Sigmoid colon (tissue), 7 donors: ENCODE results near the gene UGT2B7. TPM values are rescaled to one million over a fixed set of nuclear protein-coding genes. Genes with fewer than 3 reads are reported as not detected.
"Not testable (repeated sequence)": the region's sequence is repeated elsewhere in the genome, so short reads cannot be mapped to it uniquely, and the experiment has no call there.

Source experiments
- DNase-seq: peaks from one replicate; pipeline ENCODE4 v3.0.0-alpha.2; 2019
- H3K27ac ChIP-seq, 4 donors: fragments of 200-600 bp; sonication (generic); one replicate each; pipeline ENCODE4 v1.5.1; 2016 to 2019; ENCODE audit warnings: mild to moderate bottlenecking in 1 of 4
- H3K27me3 ChIP-seq, 3 donors: fragments of 200-600 bp; sonication (generic); one replicate each; pipeline ENCODE4 v1.5.1; 2019; ENCODE audit warnings: mild to moderate bottlenecking in 1 of 3
- H3K36me3 ChIP-seq, 4 donors: fragments of 200-600 bp; sonication (generic); one replicate each; pipeline ENCODE4 v1.5.1; 2016 to 2019
- H3K4me1 ChIP-seq, 4 donors: fragments of 200-600 bp; sonication (generic); one replicate each; pipeline ENCODE4 v1.5.1; 2017 to 2019
- H3K4me3 ChIP-seq, 4 donors: fragments of 200-600 bp; sonication (generic); one replicate each; pipeline ENCODE4 v1.5.1; 2017 to 2019; ENCODE audit warnings: mild to moderate bottlenecking in 2 of 4, moderate library complexity in 1 of 4
- H3K9me3 ChIP-seq, 4 donors: fragments of 200-600 bp in 3 of 4; sonication (generic) in 3 of 4; one replicate each; pipeline versions ENCODE4 v1.5.1 to v1.6.1; 2013 to 2019
- CTCF ChIP-seq, 4 experiments: fragments of 450-650 bp in 3 of 4; fragments of 200-600 bp in 1 of 4; IDR thresholded peaks; one replicate each; pipeline ENCODE4 v1.5.1; 2016 to 2019; ENCODE audit warnings: antibody characterized with exemption in 4 of 4, mild to moderate bottlenecking in 3 of 4, moderate library complexity in 2 of 4
- EP300 ChIP-seq, 4 donors: sonication (generic); formaldehyde crosslinking; IDR thresholded peaks; one replicate each; pipeline ENCODE4 v1.6.1; 2017; ENCODE audit warnings: antibody characterized with exemption in 4 of 4
- POLR2A ChIP-seq, 2 donors: fragments of 450-650 bp; IDR thresholded peaks; one replicate each; pipeline ENCODE4 v1.6.1; 2016; ENCODE audit warnings: antibody characterized with exemption in 2 of 2, mild to moderate bottlenecking in 2 of 2, moderate library complexity in 2 of 2
- POLR2AphosphoS5 ChIP-seq, 4 donors: sonication (generic); formaldehyde crosslinking; IDR thresholded peaks; one replicate each; pipeline ENCODE4 v1.6.1; 2017; ENCODE audit warnings: antibody characterized with exemption in 4 of 4
- WGBS, 2 donors: extraction: QIAGEN DNeasy Blood & Tissue Kit; methylation state at CpG; one replicate each; pipeline ENCODE4 v1.1.7; 2013; 5-methylcytosine and 5-hydroxymethylcytosine counted together
- intact Hi-C: fragments of 100-400 bp; cut with DNase I; formaldehyde crosslinking; loops from one replicate; pipeline ENCODE4 v1.15.1; 2023
- polyA plus RNA-seq, 3 donors: library from polyadenylated mRNA; stranded (reverse); fragments of 200-250 nt; gene quantifications; one replicate each; pipeline ENCODE4 v1.2.3, GENCODE V29; 2013
- total RNA-seq, 4 donors: library from RNA; depleted of rRNA; stranded (reverse); fragments of >200 nt; gene quantifications; one replicate each; pipeline ENCODE4 v1.1.0, GENCODE V29; 2016
- donor health status: healthy with polysubstance abuse.
- donor health status: Bipolar disorder and iron deficiency.
- donor health status: healthy.

Gene UGT2B7
- total and polyA plus RNA-seq, 7 donors, result 1.6 to 2.5 (median 2.4) TPM; not detected in 4

GRCh38 chr4:69104719-69105275 is 8.5 kb downstream of the UGT2B7 start:
- 22 to 67% methylated on average over 2 of the region's 2 CpGs for WGBS, 2 donors
- intact Hi-C loops, result no loop called here

GRCh38 chr4:69115151-69115850 is 19.0 kb downstream of the UGT2B7 start:
- H3K27ac ChIP-seq, H3K4me1 ChIP-seq, H3K4me3 ChIP-seq, H3K36me3 ChIP-seq, intact Hi-C loops, DNase-seq, H3K9me3 ChIP-seq, H3K27me3 ChIP-seq: not testable (repeated sequence)
- 90 to 95% methylated on average over 30 of the region's 30 CpGs for whole genome bisulfite sequencing, 2 donors

More at GRCh38 chr4:69104719-69105275, 8.5 kb downstream of the UGT2B7 start:
- Histone ChIP-seq H3K27me3 (no peaks in the 10 kb centered on the region), H3K9me3 (no peaks in the 10 kb centered on the region), H3K4me1 (no peaks in the 10 kb centered on the region), H3K4me3 (no peak overlapping the region), H3K27ac (no peak overlapping the region), H3K36me3 (no peaks in the 10 kb centered on the region)
- DNase-seq, result no peak
- TF ChIP-seq CTCF (IDR thresholded peaks at IDR 0.05), result no peak
- no peak for TF ChIP-seq POLR2AphosphoS5 (IDR thresholded peaks at IDR 0.05)
- TF ChIP-seq POLR2A (IDR thresholded peaks at IDR 0.05), result no peak
- no peak for TF ChIP-seq EP300 (IDR thresholded peaks at IDR 0.05)

- no peak for DNase-seq
- Histone ChIP-seq H3K27me3 (no peaks in the 10 kb centered on the region), H3K4me1 (no peaks in the 10 kb centered on the region), H3K27ac (no peak overlapping the region), H3K36me3 (no peaks in the 10 kb centered on the region), H3K9me3 (no peaks in the 10 kb centered on the region), H3K4me3 (no peak overlapping the region)
- no peak for TF ChIP-seq POLR2AphosphoS5 (IDR thresholded peaks at IDR 0.05)
- no peak for TF ChIP-seq POLR2A (IDR thresholded peaks at IDR 0.05)
- TF ChIP-seq CTCF (IDR thresholded peaks at IDR 0.05), result no peak
- TF ChIP-seq EP300 (IDR thresholded peaks at IDR 0.05), result no peak
- intact Hi-C loops, result no loop called here
- 9 to 55% methylated on average over 2 of the region's 2 CpGs for WGBS, 2 donors
Measured at GRCh38 chr4:69115851-69116213, 19.6 kb downstream of the UGT2B7 start.

- DNase-seq, result no peak
- Histone ChIP-seq H3K27ac (no peak overlapping the region), H3K36me3 (no peaks in the 10 kb centered on the region), H3K27me3 (no peaks in the 10 kb centered on the region), H3K4me3 (no peak overlapping the region), H3K4me1 (no peaks in the 10 kb centered on the region), H3K9me3 (no peaks in the 10 kb centered on the region)
- TF ChIP-seq POLR2AphosphoS5 (IDR thresholded peaks at IDR 0.05) (no peak), EP300 (IDR thresholded peaks at IDR 0.05) (no peak), POLR2A (IDR thresholded peaks at IDR 0.05) (no peak), CTCF (IDR thresholded peaks at IDR 0.05) (no peak)
- WGBS, 2 donors, result 15 to 52% methylated on average over 10 of the region's 10 CpGs
- intact Hi-C loops, result no loop called here
Measured at GRCh38 chr4:69116645-69117321, 20.5 kb downstream of the UGT2B7 start.

- no peak for DNase-seq
- intact Hi-C loops, result no loop called here
Measured at GRCh38 chr4:69120870-69121269, 24.6 kb downstream of the UGT2B7 start.

More at GRCh38 chr4:69120870-69121269, 24.6 kb downstream of the UGT2B7 start:
- no peaks in the 10 kb centered on the region for H3K36me3 ChIP-seq
- H3K4me1 ChIP-seq, result no peaks in the 10 kb centered on the region
- no peaks in the 10 kb centered on the region for H3K9me3 ChIP-seq
- no peaks in the 10 kb centered on the region for H3K27me3 ChIP-seq
- TF ChIP-seq EP300 (IDR thresholded peaks at IDR 0.05), result no peak
- no peak for TF ChIP-seq POLR2AphosphoS5 (IDR thresholded peaks at IDR 0.05)
- TF ChIP-seq POLR2A (IDR thresholded peaks at IDR 0.05), result no peak
- TF ChIP-seq CTCF (IDR thresholded peaks at IDR 0.05), result no peak
- no peak overlapping the region for H3K27ac ChIP-seq
- no peak overlapping the region for H3K4me3 ChIP-seq
- WGBS, 2 donors, result 74 to 76% methylated on average over 2 of the region's 2 CpGs
